ENCODE measurements around the gene MDK.

DNA sequence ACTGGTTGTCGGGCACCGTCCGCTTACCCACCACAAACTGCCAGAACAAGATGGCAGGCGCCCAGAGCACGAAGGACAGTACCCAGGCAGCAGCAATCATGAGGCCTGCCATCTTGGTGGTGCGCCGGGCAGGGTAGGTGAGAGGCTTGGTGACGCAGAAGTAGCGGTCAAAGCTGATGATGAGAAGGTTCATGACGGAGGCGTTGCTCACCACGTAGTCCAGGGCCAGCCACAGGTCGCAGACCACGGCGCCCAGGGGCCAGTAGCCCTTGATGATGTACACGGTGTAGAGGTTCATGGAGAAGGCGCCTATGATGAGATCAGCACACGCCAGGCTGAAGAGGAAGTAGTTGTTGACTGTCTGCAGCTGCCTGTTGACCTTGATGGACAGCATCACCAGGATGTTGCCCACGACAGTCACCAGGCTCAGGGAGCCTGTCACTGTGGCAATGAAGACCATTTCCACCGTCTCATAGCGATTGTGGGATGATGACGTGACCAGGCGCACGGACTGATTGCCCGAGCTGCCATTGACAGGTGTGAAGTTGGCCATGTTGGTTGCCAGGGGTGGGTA is 4.6 kb downstream of the MDK start:
- TF ChIP-seq, protein P1, sequence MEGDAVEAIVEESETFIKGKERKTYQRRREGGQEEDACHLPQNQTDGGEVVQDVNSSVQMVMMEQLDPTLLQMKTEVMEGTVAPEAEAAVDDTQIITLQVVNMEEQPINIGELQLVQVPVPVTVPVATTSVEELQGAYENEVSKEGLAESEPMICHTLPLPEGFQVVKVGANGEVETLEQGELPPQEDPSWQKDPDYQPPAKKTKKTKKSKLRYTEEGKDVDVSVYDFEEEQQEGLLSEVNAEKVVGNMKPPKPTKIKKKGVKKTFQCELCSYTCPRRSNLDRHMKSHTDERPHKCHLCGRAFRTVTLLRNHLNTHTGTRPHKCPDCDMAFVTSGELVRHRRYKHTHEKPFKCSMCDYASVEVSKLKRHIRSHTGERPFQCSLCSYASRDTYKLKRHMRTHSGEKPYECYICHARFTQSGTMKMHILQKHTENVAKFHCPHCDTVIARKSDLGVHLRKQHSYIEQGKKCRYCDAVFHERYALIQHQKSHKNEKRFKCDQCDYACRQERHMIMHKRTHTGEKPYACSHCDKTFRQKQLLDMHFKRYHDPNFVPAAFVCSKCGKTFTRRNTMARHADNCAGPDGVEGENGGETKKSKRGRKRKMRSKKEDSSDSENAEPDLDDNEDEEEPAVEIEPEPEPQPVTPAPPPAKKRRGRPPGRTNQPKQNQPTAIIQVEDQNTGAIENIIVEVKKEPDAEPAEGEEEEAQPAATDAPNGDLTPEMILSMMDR (conservative IDR thresholded peaks at IDR 0.05; ENCODE audit: low read length): no peak
- TF ChIP-seq EZH2phosphoT487 (IDR thresholded peaks at IDR 0.05; ENCODE audit: borderline replicate concordance): no peak
